Mesendoderm (in vitro differentiated cells): ENCODE results near the gene TXNDC5.
"Not testable (repeated sequence)": the region's sequence is repeated elsewhere in the genome, so short reads cannot be mapped to it uniquely, and the experiment has no call there.

Experiments
- DNase-seq: peaks from one replicate; pipeline ENCODE4 v3.0.0; 2013
- H2AK5ac ChIP-seq: 2 replicates; pipeline ENCODE4 v1.6.1; 2013; ENCODE audit warnings: low read length, inconsistent platforms
- H2BK120ac ChIP-seq: 2 replicates; pipeline ENCODE4 v1.6.1; 2013; ENCODE audit warnings: low read depth, mild to moderate bottlenecking, low read length, moderate library complexity, mixed read lengths
- H2BK15ac ChIP-seq: replicated peaks from 2 replicates; pipeline ENCODE4 v1.6.1; 2013; ENCODE audit warnings: low read depth, mild to moderate bottlenecking, moderate library complexity
- H2BK5ac ChIP-seq: 2 replicates; pipeline ENCODE4 v1.6.1; 2013; ENCODE audit warnings: low read length, inconsistent platforms
- H3K18ac ChIP-seq: 2 replicates; pipeline ENCODE4 v1.6.1; 2013; ENCODE audit warnings: mild to moderate bottlenecking, low read length, mixed read lengths
- H3K23ac ChIP-seq: one replicate; pipeline ENCODE4 v1.6.1; 2013; ENCODE audit warnings: low read length
- H3K27ac ChIP-seq: 2 replicates; pipeline ENCODE4 v1.5.1; 2013; ENCODE audit warnings: low read depth, mild to moderate bottlenecking, inconsistent platforms, low read length, moderate library complexity
- H3K27me3 ChIP-seq: 2 replicates; pipeline ENCODE4 v1.6.1; 2013; ENCODE audit warnings: low read length, control low read depth, mild to moderate bottlenecking, inconsistent platforms; ENCODE audit not compliant: insufficient read depth, poor library complexity
- H3K36me3 ChIP-seq: 2 replicates; pipeline ENCODE4 v1.6.1; 2013; ENCODE audit warnings: low read length, inconsistent platforms; ENCODE audit not compliant: control insufficient read depth, insufficient read depth
- H3K4ac ChIP-seq: one replicate; pipeline ENCODE4 v1.6.1; 2013; ENCODE audit warnings: low read depth, mild to moderate bottlenecking, low read length, moderate library complexity
- H3K4me1 ChIP-seq: 2 replicates; pipeline ENCODE4 v1.6.1; 2013; ENCODE audit warnings: low read depth, low read length, inconsistent platforms; ENCODE audit not compliant: control insufficient read depth
- H3K4me2 ChIP-seq: 2 replicates; pipeline ENCODE4 v1.6.1; 2013; ENCODE audit warnings: low read length
- H3K4me3 ChIP-seq: 2 replicates; pipeline ENCODE4 v1.5.1; 2013; ENCODE audit warnings: mild to moderate bottlenecking, low read length
- H3K56ac ChIP-seq: one replicate; pipeline ENCODE4 v1.6.1; 2013; ENCODE audit warnings: low read length
- H3K79me1 ChIP-seq: 2 replicates; pipeline ENCODE4 v1.6.1; 2013; ENCODE audit warnings: low read length, inconsistent platforms
- H3K79me2 ChIP-seq: 2 replicates; pipeline ENCODE4 v1.6.1; 2013; ENCODE audit warnings: mild to moderate bottlenecking, low read length; ENCODE audit not compliant: control insufficient read depth, insufficient read depth
- H3K9ac ChIP-seq: 2 replicates; pipeline ENCODE4 v1.6.1; 2013; ENCODE audit warnings: low read length, inconsistent platforms
- H4K5ac ChIP-seq: one replicate; pipeline ENCODE4 v1.6.1; 2013; ENCODE audit warnings: low read length
- H4K8ac ChIP-seq: one replicate; pipeline ENCODE4 v1.6.1; 2013; ENCODE audit warnings: low read depth, mild to moderate bottlenecking, control low read depth, low read length, moderate library complexity
- WGBS: extraction: QIAGEN DNeasy Blood & Tissue Kit; methylation state at CpG from one replicate; pipeline ENCODE4 v1.1.7; 2013; ENCODE audit warnings: low lambda C conversion rate, missing lambda C conversion rate; ENCODE audit not compliant: insufficient coverage; ENCODE audit errors: extremely low coverage; 5-methylcytosine and 5-hydroxymethylcytosine counted together

TXNDC5 gene

GRCh38 chr6:7895125-7895423, 15.5 kb downstream of the TXNDC5 start:
- Histone ChIP-seq H3K18ac (no peak overlapping the region), H3K4me1 (no peaks in the 10 kb centered on the region), H3K4me2 (no peak overlapping the region), H3K4me3 (no peak overlapping the region), H2BK15ac (no peak overlapping the region), H3K79me1 (peaks cover 2% of the 10 kb centered on the region), H3K79me2 (no peaks in the 10 kb centered on the region), H3K27ac (no peak overlapping the region), H2BK5ac (no peak overlapping the region), H2BK120ac (no peak overlapping the region), H3K9ac (no peak overlapping the region), H3K27me3 (no peaks in the 10 kb centered on the region), H3K36me3 (peaks cover 12% of the 10 kb centered on the region), H3K23ac (no peak overlapping the region), H3K4ac (no peak overlapping the region), H3K56ac (no peak overlapping the region), H2AK5ac (no peak overlapping the region), H4K5ac (no peak overlapping the region), H4K8ac (no peak overlapping the region)
- DNase-seq: no peak
- no CpG with 5 or more reads among the region's 7 CpGs for WGBS

- Histone ChIP-seq H4K5ac (no peak overlapping the region), H3K9ac (no peak overlapping the region), H2AK5ac (no peak overlapping the region), H3K79me2 (no peaks in the 10 kb centered on the region), H3K4ac (no peak overlapping the region), H3K56ac (no peak overlapping the region), H3K27ac (no peak overlapping the region), H3K79me1 (peaks cover 2% of the 10 kb centered on the region), H2BK15ac (no peak overlapping the region), H4K8ac (no peak overlapping the region), H3K27me3 (no peaks in the 10 kb centered on the region), H3K4me3 (no peak overlapping the region), H2BK120ac (no peak overlapping the region), H2BK5ac (no peak overlapping the region), H3K36me3 (peaks cover 12% of the 10 kb centered on the region), H3K4me2 (no peak overlapping the region), H3K18ac (no peak overlapping the region), H3K4me1 (no peaks in the 10 kb centered on the region), H3K23ac (no peak overlapping the region)
- WGBS: no CpG with 5 or more reads among the region's 13 CpGs
- no peak for DNase-seq
These were observed 16.1 kb downstream of the TXNDC5 start for GRCh38 chr6:7894262-7895124.

- Histone ChIP-seq H3K79me1 (peaks cover 2% of the 10 kb centered on the region), H3K36me3 (peaks cover 14% of the 10 kb centered on the region), H3K4me3 (no peak overlapping the region), H3K18ac (no peak overlapping the region), H2BK120ac (no peak overlapping the region), H3K4me2 (no peak overlapping the region), H3K56ac (no peak overlapping the region), H4K8ac (no peak overlapping the region), H3K27ac (no peak overlapping the region), H3K4me1 (no peaks in the 10 kb centered on the region), H3K27me3 (no peaks in the 10 kb centered on the region), H2AK5ac (no peak overlapping the region), H3K9ac (no peak overlapping the region), H3K79me2 (no peaks in the 10 kb centered on the region), H3K23ac (no peak overlapping the region), H2BK5ac (no peak overlapping the region), H2BK15ac (no peak overlapping the region), H4K5ac (no peak overlapping the region), H3K4ac (no peak overlapping the region)
- DNase-seq: no peak
- WGBS: no CpG with 5 or more reads among the region's 12 CpGs
These were observed 17.2 kb downstream of the TXNDC5 start for GRCh38 chr6:7893342-7893741.

- no CpG with 5 or more reads among the region's 4 CpGs for WGBS
- not testable (repeated sequence) for H3K27me3 ChIP-seq
These were observed 18.2 kb downstream of the TXNDC5 start for GRCh38 chr6:7892367-7892766.

DNA sequence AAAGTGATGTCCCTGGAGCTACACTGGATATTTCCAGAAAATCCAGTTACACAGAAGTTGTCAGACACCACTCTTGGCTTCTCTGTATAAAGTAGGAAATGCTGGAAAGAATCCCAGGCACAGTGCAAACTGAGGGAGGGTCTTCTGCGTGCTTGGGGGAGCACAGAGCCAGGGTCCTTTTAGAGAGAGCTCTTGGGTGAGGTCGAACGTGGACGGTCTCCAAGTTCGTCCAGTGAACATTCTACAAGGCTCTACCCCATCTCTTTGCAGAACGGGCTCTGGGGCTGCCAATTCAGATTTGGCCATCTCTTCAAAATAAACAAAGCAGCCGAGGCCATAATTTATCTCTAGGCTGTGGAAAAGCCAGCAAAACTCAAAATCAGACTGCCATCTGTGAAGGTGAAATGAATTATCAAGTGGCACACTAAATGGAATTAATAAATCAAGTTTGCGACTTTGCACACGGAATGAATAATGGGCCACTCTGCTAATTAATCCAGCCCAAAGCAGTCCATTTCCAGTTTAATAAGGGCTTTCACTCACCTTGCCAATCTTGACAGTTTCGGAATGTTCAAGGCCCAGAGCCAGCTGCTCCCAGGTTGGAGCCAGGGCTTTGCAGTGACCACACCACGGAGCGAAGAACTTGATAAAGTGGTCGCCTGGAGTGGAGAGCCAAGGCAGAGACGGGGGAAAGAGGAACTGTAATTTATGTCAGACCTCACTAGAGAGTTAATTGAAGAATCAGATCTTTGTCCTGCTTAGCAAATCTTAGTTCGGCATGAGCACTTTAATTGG, 19.3 kb downstream of the TXNDC5 start:
- Histone ChIP-seq H3K27ac (no peak overlapping the region), H3K4ac (no peak overlapping the region), H2BK5ac (no peak overlapping the region), H3K23ac (no peak overlapping the region), H3K18ac (no peak overlapping the region), H3K79me1 (peaks cover 2% of the 10 kb centered on the region), H3K36me3 (peaks cover 14% of the 10 kb centered on the region), H3K9ac (no peak overlapping the region), H3K27me3 (no peaks in the 10 kb centered on the region), H4K8ac (no peak overlapping the region), H2BK120ac (no peak overlapping the region), H3K4me1 (no peaks in the 10 kb centered on the region), H3K56ac (no peak overlapping the region), H2AK5ac (no peak overlapping the region), H4K5ac (no peak overlapping the region), H3K4me2 (no peak overlapping the region), H3K79me2 (no peaks in the 10 kb centered on the region), H2BK15ac (no peak overlapping the region), H3K4me3 (no peak overlapping the region)
- DNase-seq: no peak
- WGBS: no CpG with 5 or more reads among the region's 15 CpGs

More at GRCh38 chr6:7892367-7892766, 18.2 kb downstream of the TXNDC5 start:
- H3K79me2 ChIP-seq, H3K79me1 ChIP-seq, DNase-seq, H3K23ac ChIP-seq, H3K9ac ChIP-seq, H3K4me1 ChIP-seq, H2BK15ac ChIP-seq, H2AK5ac ChIP-seq, H2BK5ac ChIP-seq, H3K4ac ChIP-seq, H4K8ac ChIP-seq, H3K56ac ChIP-seq, H3K18ac ChIP-seq, H3K4me3 ChIP-seq, H3K27ac ChIP-seq, H2BK120ac ChIP-seq, H4K5ac ChIP-seq, H3K4me2 ChIP-seq: not testable (repeated sequence)
- H3K36me3 ChIP-seq: peaks cover 14% of the 10 kb centered on the region
